ENCODE results near the gene CD2BP2.

Gene CD2BP2

DNA sequence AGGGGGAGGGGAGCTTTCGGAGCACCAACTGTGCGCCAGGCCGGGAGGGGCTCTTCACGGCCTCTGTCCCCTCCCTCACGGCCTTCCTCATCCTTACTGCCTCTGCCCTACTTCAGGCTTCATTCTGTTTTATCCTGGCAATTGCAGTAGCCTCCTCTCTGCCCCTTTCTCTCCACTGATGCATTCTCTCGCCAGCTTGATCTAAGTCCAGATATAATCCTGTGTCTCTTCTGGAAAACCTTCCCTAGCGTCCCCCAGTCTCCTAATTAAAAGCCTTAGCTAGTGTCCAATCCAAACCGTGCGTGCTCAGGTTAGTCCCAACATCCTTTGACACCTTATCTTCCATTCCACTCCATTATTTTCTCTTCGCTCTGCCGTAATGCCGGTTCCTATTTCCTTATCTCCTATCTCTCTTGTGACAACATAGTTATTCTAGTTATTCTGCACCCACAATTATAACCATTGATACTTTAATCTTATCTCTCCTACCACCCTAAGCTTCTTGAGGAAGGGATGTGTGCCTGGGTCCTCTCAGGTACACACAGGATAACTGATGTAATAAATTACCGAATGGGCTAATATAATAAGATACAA lies 41.0 kb upstream of the CD2BP2 start:
- Histone ChIP-seq H4K20me1 (ENCODE audit: insufficient read depth, low read length) (no peaks in the 10 kb centered on the region), H3K9me3 (replicated peaks; ENCODE audit: insufficient read depth, low read length) (no peaks in the 10 kb centered on the region), H3K4me3 (ENCODE audit: low read length) (peak overlapping the region; percentile 97), H3K79me2 (ENCODE audit: low read length) (peaks cover 25% of the 10 kb centered on the region), H3K9ac (ENCODE audit: low read length) (peak overlapping the region; percentile 76), H3K27me3 (replicated peaks; ENCODE audit: insufficient read depth, low read length) (no peaks in the 10 kb centered on the region), H3F3A (ENCODE audit: insufficient read depth, low read length) (peaks cover 29% of the 10 kb centered on the region), H3K36me3 (replicated peaks; ENCODE audit: insufficient read depth, low read length) (0 out of 2 replicates have a peak, but pooled peaks cover 2% of the 10 kb centered on the region), H3K27ac (ENCODE audit: low read length) (peak overlapping the region; percentile 28; the same call in 1 of the 2 replicates), H3K9me2 (replicated peaks; ENCODE audit: insufficient read depth, low read length) (no peaks in the 10 kb centered on the region), H3K4me1 (ENCODE audit: low read length) (0 out of 2 replicates have a peak, but pooled peaks cover 4% of the 10 kb centered on the region), H2AFZ (ENCODE audit: low read length) (peak overlapping the region; percentile 78), H3K4me2 (ENCODE audit: low read depth, low read length) (peak overlapping the region; percentile 87)
- DNase-seq: no peak
- TF ChIP-seq, protein P1, sequence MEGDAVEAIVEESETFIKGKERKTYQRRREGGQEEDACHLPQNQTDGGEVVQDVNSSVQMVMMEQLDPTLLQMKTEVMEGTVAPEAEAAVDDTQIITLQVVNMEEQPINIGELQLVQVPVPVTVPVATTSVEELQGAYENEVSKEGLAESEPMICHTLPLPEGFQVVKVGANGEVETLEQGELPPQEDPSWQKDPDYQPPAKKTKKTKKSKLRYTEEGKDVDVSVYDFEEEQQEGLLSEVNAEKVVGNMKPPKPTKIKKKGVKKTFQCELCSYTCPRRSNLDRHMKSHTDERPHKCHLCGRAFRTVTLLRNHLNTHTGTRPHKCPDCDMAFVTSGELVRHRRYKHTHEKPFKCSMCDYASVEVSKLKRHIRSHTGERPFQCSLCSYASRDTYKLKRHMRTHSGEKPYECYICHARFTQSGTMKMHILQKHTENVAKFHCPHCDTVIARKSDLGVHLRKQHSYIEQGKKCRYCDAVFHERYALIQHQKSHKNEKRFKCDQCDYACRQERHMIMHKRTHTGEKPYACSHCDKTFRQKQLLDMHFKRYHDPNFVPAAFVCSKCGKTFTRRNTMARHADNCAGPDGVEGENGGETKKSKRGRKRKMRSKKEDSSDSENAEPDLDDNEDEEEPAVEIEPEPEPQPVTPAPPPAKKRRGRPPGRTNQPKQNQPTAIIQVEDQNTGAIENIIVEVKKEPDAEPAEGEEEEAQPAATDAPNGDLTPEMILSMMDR (IDR thresholded peaks at IDR 0.05; ENCODE audit: low read length): no peak

DNA sequence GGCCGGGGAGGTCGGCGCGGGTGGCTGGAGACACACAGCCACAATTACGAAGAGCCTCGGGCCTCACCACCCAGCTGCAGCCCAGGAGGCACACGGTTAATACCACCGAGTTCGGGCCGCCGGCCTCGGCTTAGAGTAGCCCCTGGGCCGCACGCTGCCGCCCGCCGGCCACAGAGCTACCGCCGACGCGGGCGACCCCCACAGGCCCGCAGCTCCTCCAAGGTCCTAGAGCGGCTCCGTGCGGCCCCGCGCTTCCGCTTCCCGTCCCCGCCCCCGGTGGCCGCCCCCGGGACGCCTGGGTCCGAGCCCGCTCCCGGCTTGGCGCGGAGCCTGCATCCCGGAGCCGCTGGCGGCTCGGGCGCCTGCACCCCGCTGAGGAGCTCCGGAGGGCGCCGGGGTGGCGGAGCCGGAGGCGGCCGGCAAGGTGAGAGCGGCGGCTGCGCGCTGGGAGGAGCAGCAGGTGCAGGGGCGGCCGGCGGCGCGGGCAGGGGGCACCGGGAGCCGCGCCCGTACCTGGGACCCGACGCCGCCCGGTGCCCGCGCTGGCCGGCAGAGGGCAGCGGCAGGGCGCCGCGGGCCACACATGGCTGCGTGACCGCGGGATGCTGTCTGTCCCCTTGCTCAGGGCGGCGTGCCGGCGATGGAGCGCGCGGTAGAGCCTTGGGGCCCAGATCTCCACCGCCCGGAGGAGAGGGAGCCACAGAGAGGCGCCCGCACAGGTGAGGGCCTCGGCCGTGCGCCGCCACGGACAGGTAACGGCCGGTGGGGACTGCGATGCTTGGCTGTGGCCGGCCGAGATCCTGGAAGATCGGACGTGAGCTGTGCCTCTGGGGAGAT lies 40.3 kb upstream of the CD2BP2 start, which contains the start of gene ZNF48:
Gene ZNF48 (plus strand): TSS at position 266 of the 837 bp plus-strand sequence. CDS start 375 bp downstream, at position 641.
- TF ChIP-seq, protein P1 (IDR thresholded peaks at IDR 0.05; ENCODE audit: low read length): peak; percentile 22; the same call in 1 of the 2 replicates
- TF ChIP-seq EZH2phosphoT487 (IDR thresholded peaks at IDR 0.05; ENCODE audit: low read length): no peak
- Histone ChIP-seq H3K9me3 (replicated peaks; ENCODE audit: insufficient read depth, low read length) (no peaks in the 10 kb centered on the region), H4K20me1 (ENCODE audit: insufficient read depth, low read length) (no peaks in the 10 kb centered on the region), H3K9me2 (replicated peaks; ENCODE audit: insufficient read depth, low read length) (no peaks in the 10 kb centered on the region), H3K4me2 (ENCODE audit: low read depth, low read length) (peak within 1 kb of the TSS; percentile 87), H3K79me2 (ENCODE audit: low read length) (peaks cover 25% of the 10 kb centered on the region), H3K27me3 (replicated peaks; ENCODE audit: insufficient read depth, low read length) (no peaks in the 10 kb centered on the region), H3K27ac (ENCODE audit: low read length) (peak within 1 kb of the TSS; percentile 28; the same call in 1 of the 2 replicates), H3F3A (ENCODE audit: insufficient read depth, low read length) (peaks cover 28% of the 10 kb centered on the region), H2AFZ (ENCODE audit: low read length) (peak within 1 kb of the TSS; percentile 91), H3K36me3 (replicated peaks; ENCODE audit: insufficient read depth, low read length) (0 out of 2 replicates have a peak, but pooled peaks cover 2% of the 10 kb centered on the region), H3K4me1 (ENCODE audit: low read length) (0 out of 2 replicates have a peak, but pooled peaks cover 4% of the 10 kb centered on the region), H3K9ac (ENCODE audit: low read length) (peak within 1 kb of the TSS; percentile 76), H3K4me3 (ENCODE audit: low read length) (peak within 1 kb of the TSS; percentile 97)
- peak; percentile 88 for DNase-seq

DNA sequence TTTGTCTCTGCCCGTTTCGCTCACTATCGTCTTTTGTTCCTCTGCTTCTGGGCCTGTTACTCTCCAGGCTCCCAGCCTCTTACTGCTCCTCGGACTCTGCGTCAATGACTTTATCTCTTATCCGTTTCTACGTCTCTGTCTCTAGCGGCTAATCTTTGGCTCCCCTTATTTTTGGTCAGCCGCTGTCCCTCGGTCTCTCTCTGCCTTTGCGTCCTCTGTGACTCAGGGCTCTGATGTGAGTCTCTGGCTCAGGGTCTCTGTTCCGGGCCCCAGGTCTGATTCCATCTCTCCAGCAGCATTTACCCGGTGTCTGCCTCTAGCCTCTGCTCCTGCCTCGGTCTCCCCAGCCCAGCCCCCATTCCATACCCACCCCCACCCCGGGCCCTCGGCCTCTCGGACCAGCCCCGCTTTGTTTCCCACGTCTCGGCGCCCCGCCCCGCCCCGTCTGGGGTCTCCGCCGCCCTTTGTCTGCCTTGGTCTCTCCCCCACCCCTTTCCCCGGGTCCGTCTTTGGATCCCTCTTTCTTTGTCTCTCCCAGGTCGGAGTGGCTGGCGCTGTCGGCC lies 39.6 kb upstream of the CD2BP2 start:
- H3K27ac ChIP-seq (ENCODE audit: low read length): no peak overlapping the region
- DNase-seq: no peak
- H3K4me1 ChIP-seq (ENCODE audit: low read length): 0 out of 2 replicates have a peak, but pooled peaks cover 4% of the 10 kb centered on the region
- 0 out of 2 replicates have a peak, but pooled peaks cover 2% of the 10 kb centered on the region for H3K36me3 ChIP-seq (replicated peaks; ENCODE audit: insufficient read depth, low read length)
- TF ChIP-seq, protein P1 (IDR thresholded peaks at IDR 0.05; ENCODE audit: low read length): no peak
- TF ChIP-seq EZH2 (optimal IDR thresholded peaks at IDR 0.05; ENCODE audit: low read depth, low read length): no peak
- H3K9me2 ChIP-seq (replicated peaks; ENCODE audit: insufficient read depth, low read length): no peaks in the 10 kb centered on the region
- peak overlapping the region; percentile 97 for H3K4me3 ChIP-seq (ENCODE audit: low read length)
- peaks cover 21% of the 10 kb centered on the region for H3F3A ChIP-seq (ENCODE audit: insufficient read depth, low read length)
- H3K27me3 ChIP-seq (replicated peaks; ENCODE audit: insufficient read depth, low read length): no peaks in the 10 kb centered on the region
- no peaks in the 10 kb centered on the region for H4K20me1 ChIP-seq (ENCODE audit: insufficient read depth, low read length)
- H2AFZ ChIP-seq (ENCODE audit: low read length): peak overlapping the region; percentile 91
- H3K79me2 ChIP-seq (ENCODE audit: low read length): peaks cover 25% of the 10 kb centered on the region
- no peaks in the 10 kb centered on the region for H3K9me3 ChIP-seq (replicated peaks; ENCODE audit: insufficient read depth, low read length)
- peak overlapping the region; percentile 61; the same call in 1 of the 2 replicates for H3K9ac ChIP-seq (ENCODE audit: low read length)
- peak overlapping the region; percentile 86 for H3K4me2 ChIP-seq (ENCODE audit: low read depth, low read length)
